ENCODE data around the gene KITLG.

DNA sequence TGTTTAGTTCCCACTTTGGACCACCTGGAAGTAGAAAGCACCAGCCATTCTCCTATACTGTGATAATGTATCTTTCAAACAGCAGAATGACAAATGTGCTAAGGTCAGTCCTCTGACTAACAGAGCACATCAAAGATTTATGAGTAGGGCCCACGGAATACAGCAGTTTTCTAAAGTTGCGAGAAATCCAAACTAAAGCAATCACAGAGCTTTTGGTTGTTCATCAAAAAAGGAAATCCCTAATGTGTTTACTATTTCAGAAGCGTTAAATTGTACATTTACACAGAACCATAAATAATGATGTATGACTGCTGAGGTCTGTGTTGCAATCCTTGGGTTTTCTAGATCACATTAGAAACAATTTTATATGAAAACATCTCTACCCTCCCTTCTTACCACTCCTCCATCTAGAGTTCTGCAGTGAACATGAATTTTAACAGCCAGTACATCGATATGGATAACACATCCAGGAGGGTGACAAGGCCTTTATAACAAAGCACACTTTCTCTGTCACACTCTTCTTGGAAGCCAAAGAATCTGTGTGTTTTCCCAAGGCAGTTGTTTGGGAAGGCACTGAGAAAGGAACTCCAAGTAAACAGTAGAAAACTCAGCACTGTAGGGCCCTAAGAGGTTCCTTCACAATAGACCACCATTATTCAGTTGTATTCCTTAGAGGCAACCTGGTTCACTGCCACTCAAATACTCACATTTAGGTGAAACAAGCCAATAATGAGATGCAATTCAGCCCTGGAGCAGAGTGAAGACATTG lies 7.3 kb downstream of the KITLG start:
- TF ChIP-seq EZH2 (IDR thresholded peaks at IDR 0.05; ENCODE audit: low read length): no peak
- TF ChIP-seq, protein P1, sequence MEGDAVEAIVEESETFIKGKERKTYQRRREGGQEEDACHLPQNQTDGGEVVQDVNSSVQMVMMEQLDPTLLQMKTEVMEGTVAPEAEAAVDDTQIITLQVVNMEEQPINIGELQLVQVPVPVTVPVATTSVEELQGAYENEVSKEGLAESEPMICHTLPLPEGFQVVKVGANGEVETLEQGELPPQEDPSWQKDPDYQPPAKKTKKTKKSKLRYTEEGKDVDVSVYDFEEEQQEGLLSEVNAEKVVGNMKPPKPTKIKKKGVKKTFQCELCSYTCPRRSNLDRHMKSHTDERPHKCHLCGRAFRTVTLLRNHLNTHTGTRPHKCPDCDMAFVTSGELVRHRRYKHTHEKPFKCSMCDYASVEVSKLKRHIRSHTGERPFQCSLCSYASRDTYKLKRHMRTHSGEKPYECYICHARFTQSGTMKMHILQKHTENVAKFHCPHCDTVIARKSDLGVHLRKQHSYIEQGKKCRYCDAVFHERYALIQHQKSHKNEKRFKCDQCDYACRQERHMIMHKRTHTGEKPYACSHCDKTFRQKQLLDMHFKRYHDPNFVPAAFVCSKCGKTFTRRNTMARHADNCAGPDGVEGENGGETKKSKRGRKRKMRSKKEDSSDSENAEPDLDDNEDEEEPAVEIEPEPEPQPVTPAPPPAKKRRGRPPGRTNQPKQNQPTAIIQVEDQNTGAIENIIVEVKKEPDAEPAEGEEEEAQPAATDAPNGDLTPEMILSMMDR (optimal IDR thresholded peaks at IDR 0.05 in 1 of 3, IDR thresholded peaks at IDR 0.05 in 1 of 3, conservative IDR thresholded peaks at IDR 0.05 in 1 of 3; ENCODE audit: extremely low read depth in 1 of 3, insufficient read depth in 2 of 3, low read length in 3 of 3): no peak

Data from keratinocyte (primary cell).